GM19438 (cell line): ENCODE measurements around the gene SLC5A5.

ENCODE experiments used
- ATAC-seq: cut with Tn5 transposase; IDR thresholded peaks from one replicate; pipeline ENCODE4 v1.9.1; 2021; ENCODE audit warnings: low read depth; ENCODE audit not compliant: unreplicated experiment

SLC5A5 gene

GRCh38 chr19:17846146-17846545 lies 25.6 kb upstream of the SLC5A5 start:
- ATAC-seq, result no peak

- ATAC-seq, result peak; percentile 60
Observed at GRCh38 chr19:17847538-17848366, 24.0 kb upstream of the SLC5A5 start, which contains the start of gene JAK3. Gene JAK3, minus strand, starts transcription at chr19:17847982. Its CDS starts 3,565 bp downstream, at chr19:17844417.

- ATAC-seq, result no peak
Observed at GRCh38 chr19:17848595-17849292, 23.0 kb upstream of the SLC5A5 start.

GRCh38 chr19:17854061-17854460 lies 17.7 kb upstream of the SLC5A5 start:
- ATAC-seq, result no peak

- no peak for ATAC-seq
Observed at GRCh38 chr19:17855280-17856152, 16.2 kb upstream of the SLC5A5 start.

GRCh38 chr19:17859533-17860330 lies 12.0 kb upstream of the SLC5A5 start, which contains the start of gene RPL18A:
Gene RPL18A, plus strand, starts transcription at chr19:17859910. Its CDS starts 47 bp downstream, at chr19:17859957.
- ATAC-seq, result peak; percentile 90

- ATAC-seq, result no peak
Observed at GRCh38 chr19:17860331-17860992, 11.3 kb upstream of the SLC5A5 start.

GRCh38 chr19:17860993-17861360 lies 10.8 kb upstream of the SLC5A5 start:
- ATAC-seq, result no peak

- ATAC-seq, result no peak
Observed at GRCh38 chr19:17861542-17862402, 10.0 kb upstream of the SLC5A5 start.

- ATAC-seq, result no peak
Observed at GRCh38 chr19:17862711-17863519, 8.8 kb upstream of the SLC5A5 start.

GRCh38 chr19:17863520-17864182 lies 8.1 kb upstream of the SLC5A5 start:
- no peak for ATAC-seq

- no peak for ATAC-seq
Observed at GRCh38 chr19:17865364-17866311, 6.1 kb upstream of the SLC5A5 start.

GRCh38 chr19:17866312-17866963 lies 5.3 kb upstream of the SLC5A5 start:
- no peak for ATAC-seq

- no peak for ATAC-seq
Observed at GRCh38 chr19:17866964-17867486, 4.7 kb upstream of the SLC5A5 start.

- ATAC-seq, result no peak
Observed at GRCh38 chr19:17868669-17869068, 3.1 kb upstream of the SLC5A5 start.
